ENCODE measurements around the gene SLC4A2. TPM values are rescaled to one million over a fixed set of nuclear protein-coding genes. Genes with fewer than 3 reads are reported as not detected.

Gene SLC4A2
- total RNA-seq, 6 experiments from 2014 or later = 74.0 to 140 (median 106) TPM

- Histone ChIP-seq H3K27me3 (no peaks in the 10 kb centered on the region), H3K9me3 (no peaks in the 10 kb centered on the region), H3K4me1 (no peaks in the 10 kb centered on the region), H3K36me3 (no peaks in the 10 kb centered on the region), H3K27ac (no peak overlapping the region), H3K4me3 (no peak overlapping the region)
- no peak for ATAC-seq
- intact Hi-C loops (cut with DNase I) = no loop called here
- TF ChIP-seq POLR2A (IDR thresholded peaks at IDR 0.05) (no peak), CTCF (IDR thresholded peaks at IDR 0.05) (no peak)
- 72% methylated on average over 3 of the region's 3 CpGs for WGBS (ENCODE audit: insufficient coverage, low coverage, low lambda C conversion rate, missing lambda C conversion rate)
- no peak for DNase-seq
Measured at GRCh38 chr7:151102991-151103390, 43.6 kb downstream of the SLC4A2 start.

DNA sequence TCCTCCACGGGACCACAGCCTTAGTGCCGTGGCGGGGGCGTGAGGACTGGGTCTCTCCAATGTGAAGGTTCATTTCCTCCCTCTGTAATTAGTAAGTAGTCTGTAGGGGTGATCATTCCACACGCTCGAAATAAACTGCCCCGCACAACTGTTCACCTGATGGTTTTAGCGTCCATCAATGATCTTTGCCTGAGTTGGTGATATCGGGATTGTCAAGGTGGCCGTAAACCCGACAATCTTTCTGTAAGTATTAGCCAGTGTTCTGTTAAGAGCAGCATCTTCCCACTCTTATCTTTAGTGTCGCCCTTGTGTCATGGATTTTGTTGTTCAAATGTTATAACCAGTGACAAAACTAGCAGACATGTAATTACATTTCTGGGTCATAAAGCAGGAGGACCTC, 44.6 kb downstream of the SLC4A2 start:
- Histone ChIP-seq H3K4me1 (no peaks in the 10 kb centered on the region), H3K4me3 (no peak overlapping the region), H3K27me3 (no peaks in the 10 kb centered on the region), H3K27ac (no peak overlapping the region), H3K9me3 (no peaks in the 10 kb centered on the region), H3K36me3 (no peaks in the 10 kb centered on the region)
- WGBS (ENCODE audit: insufficient coverage, low coverage, low lambda C conversion rate, missing lambda C conversion rate) = 82% methylated on average over 11 of the region's 12 CpGs
- intact Hi-C loops (cut with DNase I) = no loop called here
- ATAC-seq (no peak), DNase-seq (no peak)
- no peak for TF ChIP-seq CTCF (IDR thresholded peaks at IDR 0.05)
- no peak for TF ChIP-seq POLR2A (IDR thresholded peaks at IDR 0.05)

- no peaks in the 10 kb centered on the region for H3K9me3 ChIP-seq
- ATAC-seq = no peak
- H3K36me3 ChIP-seq = no peaks in the 10 kb centered on the region
- H3K27ac ChIP-seq = no peak overlapping the region
- no peak for DNase-seq
- TF ChIP-seq CTCF (IDR thresholded peaks at IDR 0.05) = no peak
- no peak for TF ChIP-seq POLR2A (IDR thresholded peaks at IDR 0.05)
- intact Hi-C loops (cut with DNase I) = no loop called here
- 79% methylated on average over 17 of the region's 23 CpGs for whole genome bisulfite sequencing (ENCODE audit: insufficient coverage, low coverage, low lambda C conversion rate, missing lambda C conversion rate)
- H3K27me3 ChIP-seq = no peaks in the 10 kb centered on the region
- H3K4me1 ChIP-seq = no peaks in the 10 kb centered on the region
- no peak overlapping the region for H3K4me3 ChIP-seq
Measured at GRCh38 chr7:151104411-151105235, 45.2 kb downstream of the SLC4A2 start.

DNA sequence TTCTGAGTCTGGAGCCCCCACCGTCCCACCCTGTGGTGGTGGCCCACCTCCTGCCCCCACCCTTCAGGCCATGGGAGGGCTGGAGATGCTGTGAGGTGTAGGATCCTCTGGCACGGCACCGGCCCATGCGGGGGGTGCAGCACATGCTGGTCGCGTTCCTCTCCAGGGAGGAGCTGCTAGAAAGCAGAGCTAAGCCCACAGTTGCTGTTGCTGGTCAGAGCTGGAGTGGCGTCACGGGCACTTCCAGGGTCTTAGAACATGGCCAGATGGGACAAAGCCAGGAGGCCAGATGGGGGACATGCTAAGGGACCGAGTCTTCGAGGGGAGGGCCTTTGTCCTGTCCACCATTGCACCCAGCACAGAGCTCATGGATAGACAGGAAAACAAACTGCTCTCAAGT, 48.5 kb downstream of the SLC4A2 start:
- WGBS (ENCODE audit: insufficient coverage, low coverage, low lambda C conversion rate, missing lambda C conversion rate) = no CpG with 5 or more reads among the region's 10 CpGs
- no peaks in the 10 kb centered on the region for H3K36me3 ChIP-seq
- H3K9me3 ChIP-seq = no peaks in the 10 kb centered on the region
- intact Hi-C loops (cut with DNase I) = no loop called here
- TF ChIP-seq CTCF (IDR thresholded peaks at IDR 0.05) (no peak), POLR2A (IDR thresholded peaks at IDR 0.05) (no peak)
- ATAC-seq (no peak), DNase-seq (no peak)
- H3K4me3 ChIP-seq = no peak overlapping the region
- H3K4me1 ChIP-seq = no peaks in the 10 kb centered on the region
- H3K27me3 ChIP-seq = no peaks in the 10 kb centered on the region
- no peak overlapping the region for H3K27ac ChIP-seq

Data from right lobe of liver (tissue), 6 donors.